C4-2B (cell line): Measurements from ENCODE around the gene ZNF280A.
"Not testable (repeated sequence)": the region's sequence is repeated elsewhere in the genome, so short reads cannot be mapped to it uniquely, and the experiment has no call there.

Experiments used
- H3K27ac ChIP-seq: fragments of 450-650 bp; 2 replicates; pipeline ENCODE4 v1.5.1; 2017
- ZFX ChIP-seq: fragments of 450-650 bp; IDR thresholded peaks from 2 replicates; pipeline ENCODE4 v1.6.1; 2017
- TF ChIP-seq, protein P1 (sequence below): fragments of 450-650 bp; conservative IDR thresholded peaks from 2 replicates; pipeline ENCODE4 v1.5.1; 2017; ENCODE audit warnings: mild to moderate bottlenecking

Gene ZNF280A

DNA sequence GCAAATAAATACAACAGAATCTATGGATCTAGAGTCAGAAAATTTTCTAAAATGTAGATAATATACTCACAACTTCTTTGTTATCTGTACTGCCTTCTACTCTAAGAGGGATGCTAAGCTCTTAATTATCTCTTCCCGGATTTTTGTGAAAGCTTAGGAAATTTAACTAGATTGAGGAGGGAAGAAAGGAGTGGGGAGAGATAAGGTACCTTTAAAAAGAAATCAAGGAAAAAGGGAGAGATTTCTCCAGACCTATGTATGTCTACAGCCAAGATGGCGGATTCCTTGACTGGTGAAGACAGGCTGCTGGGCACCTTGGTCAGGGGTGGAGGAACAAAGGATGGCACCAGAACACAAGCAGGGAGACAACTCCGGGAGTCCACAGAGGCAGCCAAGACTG lies 34.5 kb downstream of the ZNF280A start:
- TF ChIP-seq ZFX = no peak
- TF ChIP-seq, protein P1, sequence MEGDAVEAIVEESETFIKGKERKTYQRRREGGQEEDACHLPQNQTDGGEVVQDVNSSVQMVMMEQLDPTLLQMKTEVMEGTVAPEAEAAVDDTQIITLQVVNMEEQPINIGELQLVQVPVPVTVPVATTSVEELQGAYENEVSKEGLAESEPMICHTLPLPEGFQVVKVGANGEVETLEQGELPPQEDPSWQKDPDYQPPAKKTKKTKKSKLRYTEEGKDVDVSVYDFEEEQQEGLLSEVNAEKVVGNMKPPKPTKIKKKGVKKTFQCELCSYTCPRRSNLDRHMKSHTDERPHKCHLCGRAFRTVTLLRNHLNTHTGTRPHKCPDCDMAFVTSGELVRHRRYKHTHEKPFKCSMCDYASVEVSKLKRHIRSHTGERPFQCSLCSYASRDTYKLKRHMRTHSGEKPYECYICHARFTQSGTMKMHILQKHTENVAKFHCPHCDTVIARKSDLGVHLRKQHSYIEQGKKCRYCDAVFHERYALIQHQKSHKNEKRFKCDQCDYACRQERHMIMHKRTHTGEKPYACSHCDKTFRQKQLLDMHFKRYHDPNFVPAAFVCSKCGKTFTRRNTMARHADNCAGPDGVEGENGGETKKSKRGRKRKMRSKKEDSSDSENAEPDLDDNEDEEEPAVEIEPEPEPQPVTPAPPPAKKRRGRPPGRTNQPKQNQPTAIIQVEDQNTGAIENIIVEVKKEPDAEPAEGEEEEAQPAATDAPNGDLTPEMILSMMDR = no peak
- H3K27ac ChIP-seq = no peak overlapping the region

DNA sequence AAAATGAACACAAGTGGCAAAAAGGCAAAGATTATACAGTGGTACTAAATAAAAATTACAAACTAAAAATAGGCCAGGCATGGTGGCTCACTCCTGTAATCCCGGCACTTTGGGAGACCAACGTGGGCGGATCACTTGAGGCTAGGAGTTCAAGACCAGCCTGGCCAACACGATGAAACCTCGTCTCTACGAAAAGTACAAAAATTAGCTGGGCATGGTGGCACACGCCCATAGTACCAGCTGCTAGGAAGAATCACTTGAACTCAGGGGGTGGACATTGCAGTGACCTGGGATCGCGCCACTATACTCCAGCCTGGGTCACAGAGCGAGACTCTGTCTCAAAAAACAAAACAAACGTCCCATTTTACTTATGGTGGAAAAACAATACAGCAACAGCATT lies 36.0 kb downstream of the ZNF280A start:
- no peak overlapping the region for H3K27ac ChIP-seq
- TF ChIP-seq, protein P1 = no peak
- TF ChIP-seq ZFX = no peak

DNA sequence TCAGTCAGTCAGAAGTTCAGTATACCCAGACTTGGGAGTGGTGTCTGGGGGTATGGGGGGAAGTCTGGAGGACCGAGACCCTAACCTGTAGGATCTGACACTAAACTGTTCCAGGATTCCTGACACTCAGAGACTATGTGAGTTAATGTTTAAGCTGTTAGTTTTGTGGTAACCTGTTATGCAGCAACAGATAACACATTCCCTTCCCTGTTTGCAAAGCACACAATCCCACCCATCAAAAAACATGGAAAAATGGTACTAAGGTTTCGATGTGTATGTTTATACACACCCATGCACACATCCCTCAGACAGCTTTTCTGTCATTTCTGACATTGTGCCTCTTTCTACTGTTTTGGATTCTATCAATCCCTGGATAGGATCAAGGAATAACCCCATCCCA lies 39.1 kb downstream of the ZNF280A start:
- no peak overlapping the region for H3K27ac ChIP-seq
- no peak for TF ChIP-seq ZFX
- TF ChIP-seq, protein P1 = no peak

DNA sequence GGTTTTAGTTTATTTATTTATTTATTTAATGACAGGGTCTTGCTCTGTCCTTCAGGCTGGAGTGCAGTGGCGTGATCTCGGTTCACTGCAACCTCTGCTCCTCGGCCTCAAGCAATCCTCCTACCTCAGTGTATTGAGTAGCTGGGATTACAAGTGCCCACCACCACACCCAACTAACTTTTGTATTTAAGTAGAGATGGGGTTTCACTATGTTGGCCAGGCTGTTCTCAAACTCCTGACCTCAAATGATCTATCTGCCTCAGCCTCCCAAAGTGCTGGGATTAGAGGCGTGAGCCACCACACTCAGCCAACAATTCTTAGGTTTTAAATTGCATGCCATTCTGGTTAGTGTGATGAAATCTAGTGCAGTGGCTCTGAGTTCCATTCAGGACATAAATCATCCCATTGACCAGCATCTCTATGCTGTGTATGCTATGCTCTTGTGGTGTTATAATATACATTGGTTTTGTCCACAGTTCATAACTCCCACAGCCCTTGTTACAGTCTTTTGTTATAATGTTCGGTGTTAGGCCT lies 40.0 kb downstream of the ZNF280A start:
- TF ChIP-seq, protein P1 = no peak
- no peak for TF ChIP-seq ZFX
- no peak overlapping the region for H3K27ac ChIP-seq

DNA sequence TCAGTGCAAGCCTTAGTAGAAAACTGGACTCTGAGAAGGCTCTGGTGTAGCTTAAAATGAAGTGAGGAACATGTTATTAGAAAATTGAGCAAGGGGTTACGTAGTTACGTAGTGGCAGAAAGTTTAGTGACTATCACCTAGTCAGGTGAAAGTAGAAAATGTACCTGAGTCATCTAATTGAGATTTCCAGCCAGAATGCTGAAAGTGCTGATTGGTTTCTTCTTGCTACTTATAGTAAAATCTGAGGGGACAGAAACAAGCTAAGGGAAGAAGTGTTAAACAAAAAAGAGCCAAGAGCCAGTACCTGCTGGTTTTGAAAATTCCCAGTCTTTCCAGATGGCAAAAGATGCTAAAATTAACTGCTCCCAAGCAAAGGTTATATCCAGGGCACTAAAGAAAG lies 41.0 kb downstream of the ZNF280A start:
- no peak for TF ChIP-seq ZFX
- TF ChIP-seq, protein P1 = no peak
- H3K27ac ChIP-seq = no peak overlapping the region

DNA sequence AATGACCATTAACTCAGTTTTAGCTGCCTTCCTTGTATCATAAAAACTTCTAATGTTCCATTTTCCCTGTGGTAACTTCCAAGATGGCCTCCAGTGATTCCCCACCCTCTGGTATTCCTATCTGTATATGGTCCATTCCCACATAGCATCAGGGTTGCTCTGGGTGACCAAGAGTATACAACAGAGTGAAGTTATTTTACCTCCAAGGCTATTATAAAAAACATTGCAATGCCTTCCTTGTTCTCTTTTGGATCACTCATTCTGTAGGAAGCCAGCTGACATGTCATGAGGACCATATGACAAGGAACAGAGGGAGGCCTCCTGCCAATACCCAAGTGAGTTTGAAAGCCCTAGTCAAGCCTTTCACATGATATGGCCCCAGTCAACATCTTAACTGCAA lies 41.6 kb downstream of the ZNF280A start:
- TF ChIP-seq ZFX = no peak
- TF ChIP-seq, protein P1 = no peak
- no peak overlapping the region for H3K27ac ChIP-seq

DNA sequence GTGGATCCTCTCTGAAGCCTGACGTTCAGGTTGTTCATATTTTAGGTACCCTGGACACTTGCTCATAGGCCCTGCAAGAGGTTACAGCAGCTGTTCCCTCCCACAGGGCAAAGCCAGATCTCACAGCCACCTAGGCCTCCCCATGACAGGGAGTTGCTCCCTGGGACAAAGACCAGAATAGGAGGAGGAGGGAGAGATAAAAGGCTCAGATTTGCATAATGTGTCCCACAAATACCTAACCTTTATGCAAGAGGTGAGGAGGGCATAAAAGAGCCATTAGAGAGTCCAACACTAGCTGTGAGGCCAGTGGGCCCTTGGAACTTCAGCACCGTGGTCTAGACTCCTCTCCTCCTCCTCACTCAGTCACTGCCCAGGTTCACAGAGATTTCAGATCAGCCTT lies 45.3 kb downstream of the ZNF280A start:
- no peak overlapping the region for H3K27ac ChIP-seq
- TF ChIP-seq, protein P1 = no peak
- no peak for TF ChIP-seq ZFX

DNA sequence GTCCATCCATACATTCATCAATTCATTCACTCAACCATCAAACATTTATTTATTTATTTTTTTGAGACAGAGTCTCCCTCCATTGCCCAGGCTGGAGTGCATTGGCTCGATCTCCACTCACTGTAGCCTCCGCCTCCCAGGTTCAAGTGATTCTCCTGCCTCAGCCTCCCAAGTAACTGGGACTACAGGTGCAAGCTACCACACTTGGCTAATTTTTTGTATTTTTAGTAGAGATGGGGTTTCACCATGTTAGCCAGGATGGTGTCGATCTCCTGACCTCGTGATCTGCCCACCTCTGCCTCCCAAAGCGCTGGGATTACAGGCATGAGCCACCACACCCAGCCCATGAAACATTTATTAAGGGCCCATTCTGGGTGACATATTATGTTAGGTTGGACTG lies 49.0 kb downstream of the ZNF280A start:
- not testable (repeated sequence) for H3K27ac ChIP-seq
